Prostate gland (tissue), 2 donors: Measurements from ENCODE around the gene GMDS. TPM values are rescaled to one million over a fixed set of nuclear protein-coding genes. Genes with fewer than 3 reads are reported as not detected.
A peak's percentile ranks its signal among the peaks of the same experiment; 100 is the strongest.

Experiments used
- DNase-seq: peaks from one replicate; pipeline ENCODE4 v3.0.0-alpha.2; 2019; ENCODE audit warnings: low spot score
- H3K27ac ChIP-seq, 2 donors: fragments of 200-600 bp; sonication (generic); 2 replicates each; pipeline ENCODE4 v1.5.1; 2017 to 2019
- H3K27me3 ChIP-seq: fragments of 200-600 bp; sonication (generic); replicated peaks from 2 replicates; pipeline ENCODE4 v1.5.1; 2019; ENCODE audit not compliant: insufficient read depth
- H3K36me3 ChIP-seq, 2 donors: fragments of 200-600 bp; sonication (generic); 1 replicate in 1 of 2; 2 replicates in 1 of 2; pipeline versions ENCODE4 v1.5.1 to v1.8.1; 2017 to 2019
- H3K4me1 ChIP-seq: fragments of 200-600 bp; sonication (generic); replicated peaks from 2 replicates; pipeline ENCODE4 v1.5.1; 2019
- H3K4me3 ChIP-seq, 2 donors: fragments of 200-600 bp; sonication (generic); 2 replicates each; pipeline ENCODE4 v1.5.1; 2017 to 2019
- H3K9me3 ChIP-seq: fragments of 200-600 bp; sonication (generic); 2 replicates; pipeline ENCODE4 v1.5.1; 2017
- CTCF ChIP-seq, 4 experiments: fragments of 200-600 bp in 2 of 4; fragments of 450-650 bp in 2 of 4; sonication (generic) in 2 of 4; IDR thresholded peaks; 1 replicate in 3 of 4; 2 replicates in 1 of 4; pipeline ENCODE4 v1.5.1; 2016 to 2019; ENCODE audit warnings: antibody characterized with exemption in 4 of 4, mild to moderate bottlenecking in 2 of 4, moderate library complexity in 2 of 4
- POLR2A ChIP-seq: fragments of 450-650 bp; IDR thresholded peaks from one replicate; pipeline ENCODE4 v1.6.1; 2016; ENCODE audit warnings: antibody characterized with exemption, mild to moderate bottlenecking
- POLR2AphosphoS5 ChIP-seq: sonication (generic); formaldehyde crosslinking; IDR thresholded peaks from one replicate; pipeline ENCODE4 v1.6.1; 2017; ENCODE audit warnings: antibody characterized with exemption
- WGBS: methylation state at CpG from one replicate; pipeline ENCODE4 v1.1.5; 2018; 5-methylcytosine and 5-hydroxymethylcytosine counted together
- intact Hi-C: fragments of 100-400 bp; cut with DNase I; formaldehyde crosslinking; loops from one replicate; pipeline ENCODE4 v1.14.2; 2022
- total RNA-seq, 2 donors: library from RNA; depleted of rRNA; stranded (reverse); fragments of >200 nt; gene quantifications; one replicate each; pipeline ENCODE4 v1.1.0, GENCODE V29; 2016

The GMDS gene
- total RNA-seq, 2 donors from 2014 or later = 24.9 to 29.9 TPM

DNA sequence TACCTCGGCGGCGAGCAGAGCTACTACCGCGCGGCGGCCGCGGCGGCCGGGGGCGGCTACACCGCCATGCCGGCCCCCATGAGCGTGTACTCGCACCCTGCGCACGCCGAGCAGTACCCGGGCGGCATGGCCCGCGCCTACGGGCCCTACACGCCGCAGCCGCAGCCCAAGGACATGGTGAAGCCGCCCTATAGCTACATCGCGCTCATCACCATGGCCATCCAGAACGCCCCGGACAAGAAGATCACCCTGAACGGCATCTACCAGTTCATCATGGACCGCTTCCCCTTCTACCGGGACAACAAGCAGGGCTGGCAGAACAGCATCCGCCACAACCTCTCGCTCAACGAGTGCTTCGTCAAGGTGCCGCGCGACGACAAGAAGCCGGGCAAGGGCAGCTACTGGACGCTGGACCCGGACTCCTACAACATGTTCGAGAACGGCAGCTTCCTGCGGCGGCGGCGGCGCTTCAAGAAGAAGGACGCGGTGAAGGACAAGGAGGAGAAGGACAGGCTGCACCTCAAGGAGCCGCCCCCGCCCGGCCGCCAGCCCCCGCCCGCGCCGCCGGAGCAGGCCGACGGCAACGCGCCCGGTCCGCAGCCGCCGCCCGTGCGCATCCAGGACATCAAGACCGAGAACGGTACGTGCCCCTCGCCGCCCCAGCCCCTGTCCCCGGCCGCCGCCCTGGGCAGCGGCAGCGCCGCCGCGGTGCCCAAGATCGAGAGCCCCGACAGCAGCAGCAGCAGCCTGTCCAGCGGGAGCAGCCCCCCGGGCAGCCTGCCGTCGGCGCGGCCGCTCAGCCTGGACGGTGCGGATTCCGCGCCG, 634.7 kb downstream of the GMDS start:
- Histone ChIP-seq H3K9me3 (no peaks in the 10 kb centered on the region), H3K4me3 (peak overlapping the region; percentile 51 to 58), H3K4me1 (peaks cover 3% of the 10 kb centered on the region), H3K27ac (peak overlapping the region; percentile 83 to 91), H3K36me3 (no peaks in the 10 kb centered on the region), H3K27me3 (peaks cover 8% of the 10 kb centered on the region)
- intact Hi-C loops = no loop called here
- DNase-seq = no peak
- WGBS = 0% methylated on average over 48 of the region's 101 CpGs
- no peak for TF ChIP-seq CTCF (IDR thresholded peaks at IDR 0.05)
- no peak for TF ChIP-seq POLR2AphosphoS5
- no peak for TF ChIP-seq POLR2A

DNA sequence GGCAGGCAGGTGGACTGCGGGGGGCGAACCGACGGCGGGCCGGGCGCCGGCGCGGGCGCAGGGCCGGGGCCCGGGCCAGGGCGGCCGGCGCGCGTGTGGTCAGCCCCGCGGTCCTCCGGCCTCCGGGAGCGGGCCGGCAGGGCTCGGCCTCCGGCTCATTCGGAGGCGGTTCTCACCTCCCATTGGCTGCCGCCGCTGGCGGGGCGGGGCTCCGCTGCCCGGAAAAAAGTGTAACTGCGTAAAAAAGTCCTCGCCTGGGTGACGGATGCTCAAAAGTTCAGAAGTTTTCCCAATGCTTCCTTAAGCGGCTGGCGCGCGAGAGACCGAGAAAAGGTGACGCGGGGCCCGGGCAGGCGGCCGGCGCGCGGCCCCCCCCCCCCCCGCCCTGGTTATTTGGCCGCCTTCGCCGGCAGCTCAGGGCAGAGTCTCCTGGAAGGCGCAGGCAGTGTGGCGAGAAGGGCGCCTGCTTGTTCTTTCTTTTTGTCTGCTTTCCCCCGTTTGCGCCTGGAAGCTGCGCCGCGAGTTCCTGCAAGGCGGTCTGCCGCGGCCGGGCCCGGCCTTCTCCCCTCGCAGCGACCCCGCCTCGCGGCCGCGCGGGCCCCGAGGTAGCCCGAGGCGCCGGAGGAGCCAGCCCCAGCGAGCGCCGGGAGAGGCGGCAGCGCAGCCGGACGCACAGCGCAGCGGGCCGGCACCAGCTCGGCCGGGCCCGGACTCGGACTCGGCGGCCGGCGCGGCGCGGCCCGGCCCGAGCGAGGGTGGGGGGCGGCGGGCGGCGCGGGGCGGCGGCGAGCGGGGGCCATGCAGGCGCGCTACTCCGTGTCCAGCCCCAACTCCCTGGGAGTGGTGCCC, 635.5 kb downstream of the GMDS start, which contains the start of gene FOXC1:
TSS of gene FOXC1 (plus strand) at position 268 of the 849 bp plus-strand sequence. CDS start at position 799, 531 bp downstream.
- DNase-seq = peak; percentile 76

GRCh38 chr6:1609041-1609647, 636.3 kb downstream of the GMDS start:
- intact Hi-C loops = loop anchor here (5.0 to 10.0 kb wide), 4 partner anchors 426 to 838 kb away; no protein-coding TSS in a partner anchor
- H3K9me3 ChIP-seq = no peaks in the 10 kb centered on the region
- peaks cover 3% of the 10 kb centered on the region for H3K4me1 ChIP-seq
- 1% methylated on average over 52 of the region's 58 CpGs for WGBS
- H3K36me3 ChIP-seq = no peaks in the 10 kb centered on the region
- peaks cover 2% of the 10 kb centered on the region for H3K27me3 ChIP-seq
- H3K27ac ChIP-seq = peak overlapping the region; percentile 83 to 91
- DNase-seq = no peak
- H3K4me3 ChIP-seq = peak overlapping the region; percentile 51 to 58
- TF ChIP-seq POLR2A (no peak), CTCF (IDR thresholded peaks at IDR 0.05) (no peak), POLR2AphosphoS5 (no peak)

More for the DNA sequence above, 635.5 kb downstream of the GMDS start, which contains the start of gene FOXC1:
- H3K9me3 ChIP-seq = no peaks in the 10 kb centered on the region
- TF ChIP-seq CTCF (IDR thresholded peaks at IDR 0.05) (no peak), POLR2AphosphoS5 (peak; percentile 85), POLR2A (peak; percentile 42)
- peak within 1 kb of the TSS; percentile 51 to 58 for H3K4me3 ChIP-seq
- H3K36me3 ChIP-seq = no peaks in the 10 kb centered on the region
- H3K27ac ChIP-seq = peak within 1 kb of the TSS; percentile 83 to 91
- intact Hi-C loops = loop anchor here (5.0 to 10.0 kb wide), 4 partner anchors 425 to 837 kb away; no protein-coding TSS in a partner anchor
- WGBS = under 1% methylated on average over 63 of the region's 115 CpGs
- H3K4me1 ChIP-seq = peaks cover 3% of the 10 kb centered on the region
- H3K27me3 ChIP-seq = peaks cover 8% of the 10 kb centered on the region

- H3K27ac ChIP-seq = peak overlapping the region; percentile 83 to 91
- intact Hi-C loops = loop anchor here (5.0 to 10.0 kb wide), 4 partner anchors 426 to 839 kb away; no protein-coding TSS in a partner anchor
- no peak for TF ChIP-seq POLR2AphosphoS5
- TF ChIP-seq CTCF (IDR thresholded peaks at IDR 0.05) = no peak
- H3K36me3 ChIP-seq = no peaks in the 10 kb centered on the region
- peak overlapping the region; percentile 51 to 58 for H3K4me3 ChIP-seq
- 20% methylated on average over 59 of the region's 59 CpGs for WGBS
- H3K4me1 ChIP-seq = peaks cover 3% of the 10 kb centered on the region
- H3K27me3 ChIP-seq = peaks cover 2% of the 10 kb centered on the region
- H3K9me3 ChIP-seq = no peaks in the 10 kb centered on the region
- no peak for DNase-seq
Observed at GRCh38 chr6:1608222-1609040, 637.0 kb downstream of the GMDS start.
